Gastroesophageal sphincter (tissue), 4 donors: ENCODE results near the gene LSP1. TPM values are rescaled to one million over a fixed set of nuclear protein-coding genes. Genes with fewer than 3 reads are reported as not detected.
A peak's percentile ranks its signal among the peaks of the same experiment; 100 is the strongest.

Experiments used
- ATAC-seq: fragments of 150-250 bp; one replicate; pipeline ENCODE4 v1.9.1; 2016; ENCODE audit warnings: mild to moderate bottlenecking, moderate library complexity
- H3K27ac ChIP-seq, 4 donors: fragments of 200-600 bp; sonication (generic) in 3 of 4; 1 replicate in 3 of 4; 2 replicates in 1 of 4; pipeline ENCODE4 v1.5.1; 2016 to 2019
- H3K27me3 ChIP-seq: fragments of 200-600 bp; sonication (generic); one replicate; pipeline ENCODE4 v1.5.1; 2019
- H3K36me3 ChIP-seq, 2 donors: fragments of 200-600 bp; sonication (generic); one replicate each; pipeline ENCODE4 v1.5.1; 2019; ENCODE audit warnings: control low read depth in 1 of 2
- H3K4me1 ChIP-seq, 3 donors: fragments of 200-600 bp; sonication (generic); 1 replicate in 2 of 3; 2 replicates in 1 of 3; pipeline ENCODE4 v1.5.1; 2016 to 2019; ENCODE audit warnings: control low read depth in 2 of 3
- H3K4me3 ChIP-seq, 2 donors: fragments of 200-600 bp; sonication (generic); one replicate each; pipeline ENCODE4 v1.5.1; 2019; ENCODE audit warnings: mild to moderate bottlenecking in 1 of 2, moderate library complexity in 1 of 2
- H3K9me3 ChIP-seq, 3 donors: fragments of 200-600 bp; sonication (generic); one replicate each; pipeline ENCODE4 v1.5.1; 2017 to 2019; ENCODE audit warnings: control low read depth in 2 of 3
- EP300 ChIP-seq: sonication (generic); formaldehyde crosslinking; IDR thresholded peaks from one replicate; pipeline ENCODE4 v1.6.1; 2017; ENCODE audit warnings: antibody characterized with exemption, mild to moderate bottlenecking
- POLR2A ChIP-seq, 2 donors: fragments of 450-650 bp; IDR thresholded peaks; one replicate each; pipeline ENCODE4 v1.6.1; 2017; ENCODE audit warnings: antibody characterized with exemption in 2 of 2, mild to moderate bottlenecking in 2 of 2, moderate library complexity in 1 of 2
- POLR2AphosphoS5 ChIP-seq: sonication (generic); formaldehyde crosslinking; IDR thresholded peaks from one replicate; pipeline ENCODE4 v1.6.1; 2017; ENCODE audit warnings: antibody characterized with exemption
- WGBS, 2 donors: methylation state at CpG; one replicate each; pipeline ENCODE4 v1.1.5; 2018; ENCODE audit warnings: low coverage in 1 of 2; 5-methylcytosine and 5-hydroxymethylcytosine counted together
- total RNA-seq, 4 donors: library from RNA; depleted of rRNA; stranded (reverse); fragments of >200 nt; gene quantifications; one replicate each; pipeline ENCODE4 v1.1.0, GENCODE V29; 2016
- TF ChIP-seq, protein P1 (sequence below), 4 experiments: fragments of 200-600 bp in 2 of 4; fragments of 450-650 bp in 2 of 4; sonication (generic) in 1 of 4; IDR thresholded peaks; one replicate each; pipeline ENCODE4 v1.5.1; 2017 to 2019; ENCODE audit warnings: antibody characterized with exemption in 4 of 4, mild to moderate bottlenecking in 2 of 4, moderate library complexity in 2 of 4

LSP1 gene
- total RNA-seq, 4 donors from 2014 or later = 13.4 to 133 (median 47.7) TPM

DNA sequence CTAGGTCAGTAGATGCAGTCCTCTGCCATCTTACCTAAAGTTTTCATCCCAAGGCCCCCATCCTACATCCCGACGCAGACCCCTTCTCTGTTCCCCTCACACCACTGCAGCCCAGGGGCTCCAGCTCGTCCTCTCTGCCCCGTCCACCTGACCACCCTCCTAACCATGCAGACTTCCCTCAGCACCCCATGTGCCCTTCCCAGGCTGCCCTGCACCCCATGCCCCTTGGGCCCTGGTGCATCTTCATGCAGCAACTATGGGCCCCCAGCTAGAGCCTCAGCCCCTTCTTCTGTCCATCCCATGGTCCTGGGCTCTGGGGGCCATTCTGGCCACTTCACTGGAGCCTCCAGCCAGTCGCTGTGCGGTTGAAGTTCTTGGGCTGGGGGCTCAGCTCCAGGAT is 35.9 kb downstream of the LSP1 start:
- no peaks in the 10 kb centered on the region for H3K9me3 ChIP-seq
- 91% methylated on average over 4 of the region's 6 CpGs; no CpG with 5 or more reads in 1 of the 2 donors for WGBS, 2 donors
- H3K4me3 ChIP-seq = no peak overlapping the region
- peaks cover 0 to 16% (median 0%) of the 10 kb centered on the region in 3 donors for H3K4me1 ChIP-seq
- H3K36me3 ChIP-seq = peaks cover 0 to 47% of the 10 kb centered on the region in 2 donors
- TF ChIP-seq POLR2AphosphoS5 = no peak
- TF ChIP-seq, protein P1, sequence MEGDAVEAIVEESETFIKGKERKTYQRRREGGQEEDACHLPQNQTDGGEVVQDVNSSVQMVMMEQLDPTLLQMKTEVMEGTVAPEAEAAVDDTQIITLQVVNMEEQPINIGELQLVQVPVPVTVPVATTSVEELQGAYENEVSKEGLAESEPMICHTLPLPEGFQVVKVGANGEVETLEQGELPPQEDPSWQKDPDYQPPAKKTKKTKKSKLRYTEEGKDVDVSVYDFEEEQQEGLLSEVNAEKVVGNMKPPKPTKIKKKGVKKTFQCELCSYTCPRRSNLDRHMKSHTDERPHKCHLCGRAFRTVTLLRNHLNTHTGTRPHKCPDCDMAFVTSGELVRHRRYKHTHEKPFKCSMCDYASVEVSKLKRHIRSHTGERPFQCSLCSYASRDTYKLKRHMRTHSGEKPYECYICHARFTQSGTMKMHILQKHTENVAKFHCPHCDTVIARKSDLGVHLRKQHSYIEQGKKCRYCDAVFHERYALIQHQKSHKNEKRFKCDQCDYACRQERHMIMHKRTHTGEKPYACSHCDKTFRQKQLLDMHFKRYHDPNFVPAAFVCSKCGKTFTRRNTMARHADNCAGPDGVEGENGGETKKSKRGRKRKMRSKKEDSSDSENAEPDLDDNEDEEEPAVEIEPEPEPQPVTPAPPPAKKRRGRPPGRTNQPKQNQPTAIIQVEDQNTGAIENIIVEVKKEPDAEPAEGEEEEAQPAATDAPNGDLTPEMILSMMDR (IDR thresholded peaks at IDR 0.05) = no peak
- TF ChIP-seq EP300 = no peak
- TF ChIP-seq POLR2A (IDR thresholded peaks at IDR 0.05) = no peak
- peaks cover 18% of the 10 kb centered on the region for H3K27me3 ChIP-seq
- peak overlapping the region in 1 of 4 donors; percentile 37 for H3K27ac ChIP-seq
- no peak for ATAC-seq

DNA sequence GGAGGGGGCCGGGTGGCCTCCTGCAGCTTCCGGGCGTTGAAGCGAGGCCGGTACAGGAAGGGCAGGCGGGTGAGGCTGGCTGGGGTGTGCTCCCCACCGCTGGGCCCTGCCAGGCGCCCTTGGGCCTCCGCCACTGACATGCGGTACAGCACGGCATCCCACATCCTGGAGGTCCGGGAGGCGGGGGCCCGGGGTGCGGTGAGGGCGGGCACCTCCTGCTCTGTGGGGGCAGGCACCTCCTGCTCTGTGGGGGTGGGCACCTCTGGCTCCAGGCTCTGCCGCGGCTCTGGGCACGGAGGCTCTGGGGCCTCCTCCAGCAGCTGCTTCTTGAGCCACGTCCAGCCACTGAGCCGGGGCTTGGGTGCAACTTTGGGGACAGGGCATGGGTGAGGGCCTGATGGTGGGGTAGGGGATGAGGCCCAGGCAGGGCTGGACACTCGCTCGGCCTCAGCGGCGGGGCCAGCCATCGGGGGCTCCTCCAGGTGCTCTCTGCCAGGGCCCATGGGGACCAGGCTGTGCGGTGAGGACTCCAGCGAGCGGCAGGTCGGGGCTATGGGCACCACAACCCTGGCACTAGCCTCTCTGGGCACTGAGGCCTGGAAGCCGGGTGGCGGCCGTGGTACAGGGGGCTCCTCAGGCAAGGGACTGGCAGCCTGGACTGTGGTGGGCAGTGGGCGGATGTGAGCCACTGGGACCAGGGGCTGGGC is 36.5 kb downstream of the LSP1 start:
- ATAC-seq = no peak
- peaks cover 18% of the 10 kb centered on the region for H3K27me3 ChIP-seq
- no CpG with 5 or more reads among the region's 34 CpGs for WGBS, 2 donors

DNA sequence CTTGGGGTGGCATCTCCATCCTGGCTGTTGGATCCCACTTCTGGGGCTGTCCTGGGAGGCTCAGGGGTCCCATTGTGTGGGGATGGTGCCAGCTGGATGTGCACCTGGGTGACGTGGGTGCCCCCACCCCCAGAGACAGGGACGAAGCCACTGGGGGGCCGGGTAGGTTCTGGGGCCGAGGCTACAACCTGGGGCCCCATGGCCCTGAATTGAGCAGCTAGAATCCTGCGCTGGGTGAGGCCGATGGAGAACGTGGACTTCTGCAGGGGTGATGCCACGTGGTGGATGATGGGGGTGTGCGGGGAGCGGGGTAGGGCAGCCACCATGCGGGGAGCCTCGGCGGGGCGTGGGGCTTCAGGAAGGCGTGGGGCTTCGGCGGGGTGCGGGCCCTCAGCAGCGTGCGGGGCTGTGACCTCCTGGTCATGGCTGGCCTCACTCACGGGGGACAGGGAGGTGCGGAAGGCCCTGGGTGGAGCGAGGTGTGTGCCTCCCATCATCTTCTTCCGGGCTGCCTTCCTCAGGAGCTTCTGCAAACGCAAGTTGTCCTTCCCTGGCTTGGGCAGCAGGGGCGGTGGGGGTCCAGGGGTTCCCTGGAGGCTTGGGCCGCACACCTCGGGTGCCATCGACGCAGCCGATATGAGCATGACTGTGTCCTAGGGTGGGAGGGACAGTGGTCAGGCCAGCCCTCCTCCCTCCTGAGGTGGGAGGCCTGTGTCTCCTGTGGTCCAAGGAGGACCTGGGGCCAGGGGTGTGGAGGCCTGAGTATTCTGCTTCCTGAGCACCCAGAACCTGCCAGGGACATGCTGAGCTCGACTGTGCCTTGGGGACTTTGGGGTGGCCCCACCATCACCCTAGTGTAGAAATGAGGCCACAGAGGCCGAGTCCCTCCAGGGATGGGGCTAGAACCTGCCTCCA is 37.3 kb downstream of the LSP1 start:
- no peaks in the 10 kb centered on the region for H3K9me3 ChIP-seq
- peaks cover 0 to 36% of the 10 kb centered on the region in 2 donors for H3K36me3 ChIP-seq
- peak overlapping the region in 1 of 4 donors; percentile 30 for H3K27ac ChIP-seq
- ATAC-seq = no peak
- peaks cover 0 to 16% (median 0%) of the 10 kb centered on the region in 3 donors for H3K4me1 ChIP-seq
- no peak overlapping the region for H3K4me3 ChIP-seq
- peaks cover 18% of the 10 kb centered on the region for H3K27me3 ChIP-seq
- 66 to 94% methylated on average over 3 to 6 of the region's 33 CpGs for WGBS, 2 donors
- no peak for TF ChIP-seq POLR2AphosphoS5
- no peak for TF ChIP-seq POLR2A (IDR thresholded peaks at IDR 0.05)
- TF ChIP-seq EP300 = no peak
- TF ChIP-seq, protein P1 (IDR thresholded peaks at IDR 0.05) = no peak

More for the DNA sequence above, 36.5 kb downstream of the LSP1 start:
- peaks cover 0 to 44% of the 10 kb centered on the region in 2 donors for H3K36me3 ChIP-seq
- peak overlapping the region in 1 of 4 donors; percentile 30 for H3K27ac ChIP-seq
- no peaks in the 10 kb centered on the region for H3K9me3 ChIP-seq
- H3K4me3 ChIP-seq = no peak overlapping the region
- peaks cover 0 to 16% (median 0%) of the 10 kb centered on the region in 3 donors for H3K4me1 ChIP-seq
- TF ChIP-seq POLR2A (IDR thresholded peaks at IDR 0.05) (no peak), EP300 (no peak), POLR2AphosphoS5 (no peak)
- TF ChIP-seq, protein P1 (IDR thresholded peaks at IDR 0.05) = no peak

DNA sequence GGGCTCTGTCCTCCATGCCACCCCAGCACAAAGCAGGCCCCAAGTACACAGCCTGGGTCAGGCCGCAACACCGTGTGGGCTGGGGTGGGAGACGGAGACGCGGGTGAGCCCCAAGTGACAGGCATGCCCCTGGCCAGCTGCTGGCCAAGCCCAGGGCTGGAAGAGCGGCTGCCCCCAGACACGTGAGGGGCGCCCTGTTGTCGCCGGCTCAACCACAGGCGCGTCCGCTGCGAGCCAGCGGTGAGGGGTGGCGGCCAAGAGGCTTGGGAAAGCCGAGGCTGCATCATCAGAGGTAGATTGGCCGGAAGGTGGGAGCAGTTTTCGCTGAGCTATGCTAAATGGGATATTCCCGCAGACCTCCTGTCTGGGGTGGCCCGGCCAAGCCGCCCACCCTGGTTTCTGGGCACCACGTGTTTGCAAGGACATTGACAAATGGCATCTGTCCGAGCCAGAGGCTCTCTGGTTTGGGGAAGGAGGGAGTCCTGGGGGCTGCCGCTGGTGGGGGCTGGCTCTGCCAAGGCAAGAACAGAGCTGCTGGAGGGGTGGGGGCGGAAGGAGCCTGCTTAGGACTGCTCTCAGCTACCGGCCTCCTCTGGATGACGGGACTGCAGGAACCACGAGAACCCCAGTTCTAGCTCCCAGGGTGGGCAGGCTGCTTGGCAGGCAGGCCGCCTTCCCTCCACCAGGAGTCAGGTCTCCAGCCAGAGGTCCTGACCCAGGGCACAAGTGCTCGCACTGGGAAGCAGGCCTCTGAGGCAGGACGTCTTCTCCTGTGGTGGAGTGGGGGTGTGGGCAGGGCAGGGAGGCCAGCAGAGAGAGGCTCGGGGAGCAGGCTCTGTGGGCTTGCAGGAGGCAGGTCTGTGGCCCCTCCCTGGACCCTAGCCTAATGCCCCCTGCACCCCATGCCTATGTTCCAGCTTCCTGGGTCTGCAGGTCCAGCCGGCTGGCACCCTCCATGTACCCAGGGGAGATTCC is 38.3 kb downstream of the LSP1 start:
- H3K9me3 ChIP-seq = no peaks in the 10 kb centered on the region
- H3K27ac ChIP-seq = peak overlapping the region in 1 of 4 donors; percentile 30
- H3K4me1 ChIP-seq = peaks cover 0 to 16% (median 0%) of the 10 kb centered on the region in 3 donors
- H3K4me3 ChIP-seq = no peak overlapping the region
- H3K27me3 ChIP-seq = peaks cover 18% of the 10 kb centered on the region
- WGBS, 2 donors = no CpG with 5 or more reads among the region's 34 CpGs
- no peak for ATAC-seq
- no peak for TF ChIP-seq POLR2AphosphoS5
- TF ChIP-seq, protein P1 (IDR thresholded peaks at IDR 0.05) = no peak
- TF ChIP-seq POLR2A (IDR thresholded peaks at IDR 0.05) = no peak
- no peak for TF ChIP-seq EP300
- peaks cover 0 to 27% of the 10 kb centered on the region in 2 donors for H3K36me3 ChIP-seq
